ENCODE data around the gene VSIG4.

VSIG4 gene

DNA sequence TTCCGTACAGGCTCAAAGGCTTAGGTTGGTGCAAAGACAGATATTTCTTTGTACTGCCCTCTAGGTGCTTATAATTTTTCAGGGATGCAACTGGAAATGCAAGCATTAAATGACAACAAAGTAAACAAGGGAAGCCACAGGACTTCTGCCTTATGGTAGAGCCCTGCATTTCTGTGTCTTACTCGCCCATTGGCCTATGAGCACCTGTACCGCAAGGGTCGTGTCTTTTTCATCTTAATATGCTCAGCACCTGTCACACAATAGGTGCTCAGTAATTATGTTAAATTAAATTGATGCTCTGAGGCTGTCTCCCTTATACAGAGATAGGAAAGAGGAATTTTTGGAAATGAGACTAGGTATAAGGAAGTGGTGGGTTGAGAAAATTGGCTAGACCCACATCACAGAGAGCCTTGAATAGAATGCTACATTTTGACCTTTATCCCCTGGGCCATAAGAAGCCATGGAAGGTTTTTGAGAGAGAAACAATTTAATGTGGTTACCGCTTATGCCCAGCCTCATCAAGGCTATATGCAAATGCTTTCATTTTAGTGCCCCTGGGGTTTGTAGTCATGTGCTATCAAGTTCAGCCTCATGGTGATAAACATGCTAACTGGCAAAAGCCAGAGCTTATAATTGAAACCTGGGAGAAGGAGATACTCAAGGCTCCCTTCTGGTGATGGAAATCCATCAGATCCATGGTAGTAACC is 16.3 kb downstream of the VSIG4 start:
- DNase-seq (ENCODE audit: low read depth in 2 of 2), result no peak

DNA sequence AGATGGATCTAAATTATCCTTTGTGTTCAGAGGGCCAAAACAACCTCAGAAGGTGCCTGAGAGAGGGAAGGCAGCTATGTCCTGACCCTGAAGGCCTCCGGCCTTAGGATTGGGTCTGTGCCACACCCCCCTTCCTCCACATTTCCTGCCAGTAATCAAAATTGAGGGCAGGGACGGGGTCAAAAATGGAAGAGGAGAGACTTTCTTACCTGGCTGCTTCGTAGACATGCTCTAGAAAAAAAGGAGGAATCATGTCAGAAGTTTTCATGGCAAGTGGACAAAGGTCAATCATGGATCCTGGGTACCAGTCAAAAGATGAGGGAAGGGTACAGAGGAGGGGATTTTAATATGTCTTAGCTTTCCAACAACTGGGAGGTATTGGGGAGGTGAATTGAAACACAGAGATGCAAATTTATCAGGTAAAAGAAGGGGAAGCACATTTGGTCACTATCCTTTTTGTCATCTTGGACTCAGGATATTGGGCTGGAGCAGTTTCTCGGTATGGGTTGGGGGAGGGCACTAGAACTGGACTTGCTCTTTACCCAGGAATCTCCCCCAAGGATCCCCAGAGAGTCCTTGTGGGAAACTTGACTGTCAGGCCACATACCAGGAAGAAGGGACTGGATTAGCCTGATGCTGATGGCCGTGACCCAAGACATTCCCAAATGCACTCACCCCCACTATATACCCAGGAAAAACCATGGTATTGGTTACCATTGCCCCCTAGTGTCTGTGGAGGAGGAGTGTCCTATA is 17.1 kb downstream of the VSIG4 start:
- no peak for DNase-seq (ENCODE audit: low read depth in 2 of 2)

DNA sequence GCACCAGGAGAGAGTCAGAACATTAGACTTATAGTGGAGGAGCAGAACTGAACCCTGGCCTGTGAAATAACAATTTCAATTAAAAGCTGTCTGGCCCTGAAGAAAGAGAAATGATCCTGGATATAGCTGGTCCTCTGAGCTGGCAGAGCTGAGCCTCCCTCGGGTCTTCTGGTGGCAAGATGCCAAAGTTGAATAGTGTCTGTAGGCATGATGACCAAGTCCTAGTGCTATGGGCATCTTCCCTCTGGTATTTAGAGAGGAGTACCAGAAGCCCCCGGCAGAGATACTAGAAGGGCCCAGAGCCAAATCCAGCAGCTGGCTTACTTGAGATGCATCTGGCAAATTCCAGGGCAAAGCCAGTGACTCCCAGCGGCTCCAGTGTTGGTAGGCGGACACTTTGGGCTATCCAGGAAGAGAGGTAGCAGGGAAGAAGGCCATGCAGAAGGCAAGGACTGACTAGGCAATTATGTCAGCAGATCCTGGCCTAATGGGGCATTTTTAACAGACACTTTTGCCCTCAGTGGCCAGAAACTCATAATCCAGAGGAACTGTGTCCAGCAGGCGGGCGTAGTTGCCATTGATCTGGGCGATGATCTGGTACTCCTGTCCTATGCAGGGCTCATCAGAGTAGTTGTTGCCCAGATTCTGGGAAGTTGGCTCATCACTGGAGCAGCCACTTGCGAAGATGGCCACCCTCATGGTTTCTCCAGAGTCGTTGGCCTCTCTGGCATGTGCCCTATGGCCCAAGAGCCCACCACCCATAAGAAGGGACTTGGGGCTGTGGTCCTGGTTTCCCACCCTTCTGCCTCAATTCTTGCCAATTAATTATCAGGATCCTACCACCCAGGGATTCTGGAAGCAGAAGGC is 17.9 kb downstream of the VSIG4 start:
- DNase-seq (ENCODE audit: low read depth in 2 of 2), result no peak

DNA sequence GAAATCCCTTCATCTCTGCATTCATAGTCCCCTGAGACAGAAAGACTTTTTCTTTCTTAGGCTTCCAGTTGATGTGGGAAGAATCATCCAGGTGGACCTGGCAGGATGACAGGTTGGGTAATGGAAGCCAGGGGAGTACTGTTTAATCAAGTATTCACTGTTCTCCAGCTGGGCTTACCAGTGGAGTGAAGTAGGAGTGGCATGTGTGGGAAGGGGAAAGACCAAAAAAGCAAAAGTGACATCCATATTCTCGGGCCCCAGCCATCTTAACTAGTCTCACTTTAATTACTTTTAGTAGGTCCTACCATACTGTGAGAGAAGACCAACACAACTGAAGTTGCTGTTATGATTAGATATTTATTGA is 18.5 kb downstream of the VSIG4 start:
- DNase-seq (ENCODE audit: low read depth in 2 of 2), result no peak

DNA sequence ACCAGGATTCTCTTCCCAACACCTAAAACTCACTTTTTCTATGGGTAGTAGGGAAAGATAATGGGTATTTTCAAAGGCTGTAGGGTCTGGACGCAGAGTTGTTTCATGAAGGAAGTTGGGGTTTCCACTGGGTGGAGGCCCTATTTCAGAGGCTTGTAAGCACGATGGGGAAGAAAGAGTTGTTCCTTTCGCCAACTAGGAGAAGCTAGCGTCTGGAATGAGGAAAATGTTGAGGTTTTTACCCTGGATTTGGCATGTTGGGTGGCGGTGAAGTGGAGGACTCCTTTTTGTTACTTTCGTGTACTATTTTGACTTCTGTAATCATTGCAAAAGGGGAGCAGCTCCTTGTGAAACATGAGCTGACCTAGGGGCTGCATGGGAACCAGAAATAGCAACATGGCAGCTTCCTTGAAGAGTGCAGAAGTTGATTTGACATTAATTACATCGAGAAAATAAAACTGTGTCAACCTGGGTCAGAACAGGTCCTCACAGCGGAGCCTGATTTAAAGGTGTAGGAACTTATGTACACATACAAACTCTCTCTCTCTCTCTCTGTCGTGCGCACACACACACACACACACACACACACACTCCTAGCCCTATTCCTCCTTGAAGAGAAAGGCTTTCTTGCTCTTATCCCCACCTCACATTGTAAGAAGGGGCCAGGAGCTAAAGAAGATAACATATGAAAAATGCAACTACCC is 19.1 kb downstream of the VSIG4 start:
- no peak for DNase-seq (ENCODE audit: low read depth in 2 of 2)

DNA sequence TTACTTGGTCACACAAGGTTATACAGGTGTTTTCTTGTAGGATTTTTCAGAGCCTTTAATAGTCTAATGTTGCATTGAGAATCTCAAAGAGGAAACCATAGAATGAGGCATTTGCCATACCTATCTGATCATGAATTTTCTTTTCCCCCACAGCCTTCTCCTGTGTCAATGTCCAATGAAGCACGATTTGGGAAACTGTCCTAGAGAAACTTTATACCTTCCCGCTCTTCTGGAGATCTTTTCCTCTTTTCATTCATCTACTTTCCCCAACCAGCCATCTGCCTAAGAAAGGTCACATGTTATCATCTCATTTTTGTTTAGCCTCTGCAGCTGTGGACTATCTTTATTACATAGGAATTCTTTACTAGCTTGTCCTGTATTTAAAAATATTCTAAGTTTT is 19.9 kb downstream of the VSIG4 start:
- no peak for DNase-seq (ENCODE audit: low read depth in 2 of 2)

DNA sequence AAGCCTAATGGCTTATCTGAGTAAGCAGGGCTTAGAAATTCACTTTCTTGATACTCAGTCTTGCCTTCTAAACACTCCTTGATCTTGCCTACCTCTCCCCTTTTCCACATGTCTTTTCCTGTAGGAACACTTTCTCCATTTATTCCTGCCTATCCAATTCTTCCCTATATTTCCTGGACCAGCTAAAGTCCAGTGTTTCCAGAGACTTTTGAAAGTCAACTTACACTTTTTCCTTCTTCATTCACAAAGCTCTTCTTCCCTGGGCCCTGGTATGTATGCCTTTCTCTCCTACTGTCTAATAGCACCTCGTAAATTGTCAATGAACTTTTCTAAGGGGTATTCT is 20.6 kb downstream of the VSIG4 start:
- no peak for DNase-seq (ENCODE audit: low read depth in 2 of 2)

DNA sequence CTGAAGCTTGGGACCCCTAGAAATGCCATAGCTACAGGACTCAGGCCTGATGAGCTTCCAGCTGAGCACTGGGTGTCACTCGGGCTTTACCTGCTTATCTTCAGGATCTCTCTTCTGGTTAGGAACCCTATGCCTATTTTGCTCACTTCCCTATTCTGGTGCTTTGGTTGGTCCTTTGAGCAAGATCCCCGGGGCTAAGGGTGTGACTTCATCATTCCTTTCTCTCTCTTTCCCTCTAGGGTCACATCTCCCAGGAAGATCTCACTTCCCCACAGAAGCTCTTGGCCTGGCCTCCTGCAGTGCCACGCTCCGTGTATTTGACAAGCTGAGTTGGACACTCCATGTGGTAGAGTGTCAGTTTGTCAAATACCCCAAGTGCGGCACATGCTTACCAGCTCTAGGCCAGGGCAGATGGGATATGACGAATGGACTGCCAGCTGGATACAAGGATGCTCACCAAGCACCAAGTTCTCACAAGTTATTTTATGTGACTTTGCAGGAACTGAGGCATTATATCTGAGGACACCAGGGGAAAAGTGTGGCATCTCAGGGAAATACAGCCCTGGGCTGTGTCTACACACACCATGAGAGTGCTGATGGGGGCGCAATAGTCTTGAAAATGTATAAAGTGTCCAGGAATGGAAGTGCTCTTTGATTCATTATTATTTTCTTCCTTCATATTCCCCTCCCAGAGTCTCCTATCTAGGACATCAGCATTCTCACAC is 21.1 kb downstream of the VSIG4 start:
- no peak for DNase-seq (ENCODE audit: low read depth in 2 of 2)

DNA sequence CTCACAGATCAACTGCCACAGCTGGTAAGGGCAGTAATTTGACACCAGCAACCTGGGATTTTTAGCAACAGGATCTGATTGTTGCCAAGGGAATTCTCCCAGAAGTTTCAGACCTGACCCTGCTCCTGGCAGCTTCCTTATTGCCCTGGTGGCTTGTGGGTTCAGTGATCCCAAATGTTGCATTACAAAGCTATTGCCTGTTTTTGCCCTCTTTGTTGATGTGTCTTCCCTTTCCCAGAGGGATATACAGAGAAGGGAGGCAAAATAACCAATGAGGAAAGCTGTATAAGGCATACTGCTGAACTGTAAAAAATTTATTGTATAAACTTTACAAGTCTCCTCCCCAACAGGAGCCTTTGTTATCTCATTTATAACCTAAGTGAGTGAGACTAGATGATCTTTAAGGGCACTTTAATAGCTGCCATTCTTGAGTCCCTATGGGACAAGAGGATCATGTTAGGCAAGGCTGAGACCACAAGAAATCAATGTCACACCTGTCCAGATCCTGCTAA is 22.2 kb downstream of the VSIG4 start:
- DNase-seq (ENCODE audit: low read depth in 2 of 2), result no peak

DNA sequence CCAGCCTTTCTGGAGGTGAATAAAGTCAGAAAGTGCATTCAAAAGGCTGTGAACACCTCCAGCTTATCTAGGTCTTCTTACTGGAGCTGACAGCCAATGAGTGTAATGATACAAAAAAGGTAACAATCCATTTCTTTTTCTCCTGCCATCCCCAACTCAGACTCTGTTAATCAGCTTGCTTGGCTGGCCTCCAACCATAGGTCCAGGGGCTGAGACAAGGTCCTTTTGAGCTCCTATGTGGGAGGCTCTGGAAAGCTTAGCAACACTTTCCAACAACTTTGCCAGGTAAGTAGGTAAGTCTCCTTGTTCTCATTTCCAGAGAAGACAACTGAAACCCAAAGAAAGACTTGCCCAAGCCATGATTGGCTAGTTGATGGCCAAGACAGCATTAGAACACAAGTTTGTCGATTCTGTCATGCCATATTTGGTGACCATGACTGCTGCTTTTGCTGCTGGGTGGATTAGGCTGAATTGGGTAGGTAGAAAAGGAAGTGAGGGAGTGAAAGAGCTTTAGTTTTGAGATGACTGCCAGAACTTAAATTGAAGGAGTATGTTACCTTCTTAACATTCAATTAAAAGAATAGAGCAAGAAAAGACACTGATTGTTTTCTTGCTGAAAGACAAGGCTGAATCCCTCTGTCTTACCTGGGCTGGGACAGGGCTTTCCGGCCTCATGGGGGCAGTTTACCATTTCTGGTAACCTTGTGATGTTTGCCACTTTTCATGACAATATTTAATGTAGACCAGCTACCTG is 22.8 kb downstream of the VSIG4 start:
- no peak for DNase-seq (ENCODE audit: low read depth in 2 of 2)

DNA sequence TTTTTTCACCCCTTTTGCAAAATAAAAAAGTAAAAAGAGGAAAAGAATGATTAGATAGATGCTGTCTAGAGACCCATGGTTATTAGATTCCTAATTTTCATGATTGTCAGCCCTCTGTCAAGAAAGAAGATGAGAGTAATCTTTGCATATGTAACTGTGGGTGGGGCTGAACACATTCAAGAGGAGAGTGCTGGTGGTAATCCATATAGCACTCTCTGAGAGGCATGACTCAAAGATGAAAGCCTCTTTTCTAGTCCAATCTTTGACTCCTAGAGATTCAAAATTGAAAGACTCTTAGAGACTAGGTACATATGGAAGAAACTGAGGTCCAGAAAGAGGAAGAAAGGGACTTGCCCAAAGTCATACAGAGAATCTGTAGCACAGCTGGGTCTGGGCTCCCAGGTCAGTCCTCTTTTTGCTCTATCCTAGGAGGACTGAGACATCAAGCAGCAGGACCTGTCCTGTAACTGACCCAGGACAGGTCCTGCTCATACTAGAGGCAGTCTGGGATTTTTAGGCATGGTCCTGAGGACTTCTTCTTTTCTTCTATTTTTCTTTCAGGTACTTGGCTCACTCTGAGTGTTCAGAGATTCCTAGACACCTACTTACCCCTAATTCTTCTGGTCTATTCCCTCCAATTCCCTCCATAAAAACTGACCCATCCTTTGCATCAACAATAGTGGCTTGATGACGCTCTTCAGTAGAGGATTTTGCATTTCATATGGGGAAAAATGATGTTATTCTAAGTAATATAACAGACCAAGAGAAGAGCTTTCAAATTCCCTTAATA is 23.8 kb downstream of the VSIG4 start:
- DNase-seq (ENCODE audit: low read depth in 2 of 2), result no peak

DNA sequence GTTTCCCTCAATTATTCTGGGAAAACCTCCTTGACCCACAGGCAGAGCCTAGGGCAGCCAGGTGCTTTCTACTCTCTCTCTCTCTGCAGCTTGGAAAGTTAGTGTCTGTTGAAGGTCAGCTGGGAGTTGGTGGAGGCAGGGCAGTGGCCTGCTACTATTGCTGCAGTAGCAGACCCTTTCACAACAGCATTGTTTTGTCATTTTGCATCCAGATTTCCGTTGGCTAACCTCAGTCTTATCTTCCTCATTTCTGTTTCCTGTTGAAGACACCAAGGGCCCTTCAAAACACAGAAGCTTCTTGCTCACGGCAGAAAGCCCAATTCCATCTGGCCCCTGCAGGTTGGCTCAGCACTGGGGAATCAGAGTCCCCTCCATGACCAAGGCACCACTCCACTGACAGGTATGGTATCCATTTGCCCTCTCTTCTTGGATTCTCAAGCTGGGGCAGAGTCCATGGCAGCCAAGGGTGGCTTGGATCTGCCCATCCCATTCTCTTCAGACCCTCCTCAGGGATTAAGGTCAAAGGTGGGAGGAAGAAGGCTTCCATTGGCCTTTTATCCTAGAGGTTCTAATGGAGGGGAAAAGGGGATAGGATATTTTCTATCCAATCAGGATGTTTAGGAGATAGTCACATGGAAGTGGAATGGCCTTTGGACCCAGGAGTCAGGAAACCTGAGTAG is 24.6 kb downstream of the VSIG4 start:
- DNase-seq (ENCODE audit: low read depth in 2 of 2), result no peak

DNA sequence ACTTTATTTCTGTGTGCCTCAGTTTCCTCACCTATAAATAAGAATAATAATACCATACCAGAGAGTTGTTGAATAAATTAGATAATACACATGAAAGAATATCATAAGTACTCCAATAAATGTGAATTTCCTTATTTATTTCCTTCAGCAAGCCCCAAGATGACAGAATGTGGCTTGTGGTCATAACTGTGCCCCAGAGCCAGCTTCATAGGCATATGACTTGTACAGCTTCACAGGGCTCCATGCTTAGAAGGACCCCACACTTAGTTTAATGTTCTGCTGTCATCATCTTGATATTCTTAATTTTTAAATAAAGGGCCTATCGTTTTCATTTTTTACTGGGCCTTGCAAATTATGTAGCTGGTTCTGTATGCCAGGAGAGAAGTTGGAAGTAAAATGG is 25.3 kb downstream of the VSIG4 start:
- DNase-seq (ENCODE audit: low read depth in 2 of 2), result no peak

DNA sequence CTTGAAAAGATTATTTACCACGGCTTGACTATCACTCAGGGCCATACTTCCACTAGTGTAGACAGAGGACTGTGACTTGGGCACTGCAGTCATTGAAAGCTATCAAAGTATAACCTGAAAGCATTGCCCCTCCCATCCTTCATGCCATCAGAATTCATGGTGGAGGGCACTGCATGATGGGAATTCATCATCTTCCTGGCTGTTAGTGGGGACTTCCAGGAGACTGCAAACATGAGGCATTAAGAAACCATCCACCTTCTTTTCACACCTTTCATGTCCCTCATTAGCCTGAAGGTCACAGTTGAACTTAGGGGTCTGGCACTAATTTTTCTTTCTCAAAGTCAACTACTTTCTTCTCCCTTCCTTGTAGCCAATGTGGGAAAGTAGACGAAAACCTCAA is 25.8 kb downstream of the VSIG4 start:
- DNase-seq (ENCODE audit: low read depth in 2 of 2), result no peak

DNA sequence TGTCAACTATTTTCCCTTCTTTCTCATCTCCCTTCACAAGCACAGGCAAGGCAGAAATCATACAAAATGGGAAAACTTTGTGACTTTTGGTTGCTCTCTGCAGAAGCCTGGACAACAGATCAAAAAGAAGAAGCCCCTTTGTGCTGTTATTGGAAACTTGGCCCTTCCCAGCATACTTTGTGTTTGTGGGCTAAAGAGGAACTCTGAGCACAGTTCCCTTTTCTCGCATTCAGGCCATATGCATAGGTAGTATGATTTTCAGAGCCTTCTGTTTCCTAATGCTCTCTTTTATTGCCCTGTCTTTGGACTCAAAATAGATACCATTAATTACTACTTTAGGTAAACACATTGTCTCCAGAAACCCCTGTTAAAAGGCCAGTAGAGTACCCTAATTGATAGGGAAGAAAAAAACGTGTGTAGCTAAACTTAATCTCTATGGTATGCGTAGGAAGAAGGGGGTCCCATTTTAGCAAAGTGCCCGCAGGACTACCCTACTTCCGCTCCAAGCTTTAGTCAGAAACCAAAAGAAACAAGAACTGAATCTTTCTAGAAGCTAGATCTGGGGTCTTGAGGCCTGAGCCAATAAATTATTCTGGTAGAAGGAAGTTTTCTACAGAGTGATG is 26.6 kb downstream of the VSIG4 start:
- DNase-seq (ENCODE audit: low read depth in 2 of 2), result no peak

DNA sequence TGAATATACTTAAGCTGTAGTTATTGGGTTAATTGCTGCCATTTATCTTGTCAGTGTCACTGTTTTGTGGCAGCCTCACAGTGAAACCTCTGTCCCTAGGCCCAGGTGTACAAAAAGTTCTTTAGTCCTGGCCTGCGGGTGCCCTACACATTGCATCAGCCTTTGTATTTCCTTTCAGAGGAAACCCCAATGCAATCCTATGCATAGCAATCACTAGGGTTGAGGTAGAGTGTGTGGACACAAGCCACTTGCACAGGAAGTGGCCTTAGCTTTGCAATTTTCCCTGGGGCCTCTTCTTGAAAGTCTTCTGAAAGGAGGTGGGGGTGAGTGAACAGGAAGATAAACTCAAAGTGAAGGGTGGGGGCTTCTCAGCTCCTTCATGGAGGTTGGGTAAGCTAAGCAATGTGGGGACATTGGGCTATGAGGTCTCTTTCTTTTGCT is 27.8 kb downstream of the VSIG4 start:
- DNase-seq (ENCODE audit: low read depth in 2 of 2), result no peak

DNA sequence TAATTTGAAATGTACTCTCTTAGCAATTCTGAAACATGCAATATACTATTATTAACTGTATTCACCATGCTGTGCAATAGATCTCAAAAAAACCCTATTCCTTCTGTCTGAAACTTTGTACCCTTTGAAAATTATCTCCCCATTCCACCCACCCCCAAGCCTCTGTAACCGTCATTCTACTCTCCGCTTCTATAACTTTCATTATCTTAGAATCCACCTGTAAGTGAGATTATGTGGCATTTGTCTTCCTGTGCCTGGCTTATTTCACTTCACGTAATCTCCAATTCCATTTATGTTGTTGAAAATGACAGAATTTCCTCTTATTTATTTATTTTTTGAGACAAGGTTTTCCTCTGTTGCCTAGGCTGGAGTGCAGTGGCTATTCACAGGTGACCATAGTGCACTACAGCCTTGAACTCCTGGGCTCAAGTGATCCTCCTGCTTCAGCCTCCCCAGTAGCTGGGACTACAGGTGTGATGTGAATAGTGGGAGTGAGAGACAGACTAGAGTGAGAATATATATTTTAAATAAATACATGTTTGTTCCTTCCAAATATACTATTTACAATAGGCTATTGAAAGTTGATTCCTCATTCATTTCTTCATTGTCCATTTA is 30.5 kb downstream of the VSIG4 start:
- no peak for DNase-seq (ENCODE audit: low read depth in 2 of 2)

DNA sequence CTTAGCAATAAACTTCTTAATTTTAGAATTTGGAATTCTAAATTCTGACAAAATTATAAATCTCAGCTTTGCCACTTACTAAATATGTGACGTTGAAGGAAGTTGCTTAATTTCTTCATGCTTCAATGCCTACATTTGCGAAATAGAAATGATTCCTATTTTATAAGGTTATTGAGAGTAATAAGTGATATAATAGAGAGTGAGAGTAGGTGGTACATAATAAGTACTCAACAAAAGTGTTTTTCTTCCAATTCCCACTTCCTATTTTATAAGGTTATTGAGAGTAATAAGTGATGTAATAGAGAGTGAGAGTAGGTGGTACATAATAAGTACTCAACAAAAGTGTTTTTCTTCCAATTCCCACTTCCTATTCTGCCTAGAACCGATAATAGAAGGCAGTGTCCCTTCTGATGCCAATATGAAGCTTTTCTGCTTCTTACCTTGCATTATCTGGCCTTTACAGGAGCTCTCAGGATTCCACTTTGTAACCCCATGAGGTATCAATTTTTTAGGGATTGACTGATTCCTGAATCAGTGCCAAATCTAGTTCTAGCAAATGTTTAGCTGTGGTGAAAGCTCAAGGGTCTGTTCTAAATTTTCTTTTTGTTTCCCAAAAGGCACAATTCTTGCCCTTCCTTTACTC is 31.4 kb downstream of the VSIG4 start:
- DNase-seq (ENCODE audit: low read depth in 2 of 2), result no peak

Measured in activated CD4-positive, alpha-beta T cell treated with anti-CD3 and anti-CD28 coated beads for 24 hours (primary cell).